Calu3 (cell line): ENCODE data around the gene KCNMB2. TPM values are rescaled to one million over a fixed set of nuclear protein-coding genes. Genes with fewer than 3 reads are reported as not detected.

Source experiments
- BruUV-seq: library from RNA; stranded (reverse); fragments of 400-500 nt; replicated peaks from 2 replicates; lab custom pipeline; 2021; lab: Mats Ljungman, UMichigan
- CTCF ChIA-PET: fragments of 300-600 bp; sonication (Branson Sonifier 250); formaldehyde crosslinking; loops from one replicate; lab custom pipeline; 2022; ENCODE audit warnings: antibody characterized with exemption; lab: Charles Lee
- DNase-seq: peaks from one replicate; pipeline ENCODE4 v3.0.0; 2022
- H3K27ac Mint-ChIP-seq: one replicate; pipeline ENCODE4 v1.8.0; 2022; ENCODE audit warnings: mixed read lengths; ENCODE audit not compliant: unreplicated experiment
- H3K27me3 Mint-ChIP-seq: one replicate; pipeline ENCODE4 v1.8.0; 2022; ENCODE audit warnings: mixed read lengths; ENCODE audit not compliant: unreplicated experiment
- H3K36me3 Mint-ChIP-seq: one replicate; pipeline ENCODE4 v1.8.0; 2022; ENCODE audit warnings: mild to moderate bottlenecking, moderate library complexity, mixed read lengths; ENCODE audit not compliant: insufficient read depth, unreplicated experiment
- H3K4me1 Mint-ChIP-seq: one replicate; pipeline ENCODE4 v1.8.0; 2022; ENCODE audit warnings: mild to moderate bottlenecking, low read depth, mixed read lengths; ENCODE audit not compliant: unreplicated experiment
- H3K4me3 Mint-ChIP-seq: one replicate; pipeline ENCODE4 v1.8.0; 2022; ENCODE audit warnings: mild to moderate bottlenecking, low read depth, moderate library complexity, mixed read lengths; ENCODE audit not compliant: unreplicated experiment
- H3K9me3 Mint-ChIP-seq: one replicate; pipeline ENCODE4 v1.8.0; 2022; ENCODE audit warnings: low read depth, mixed read lengths; ENCODE audit not compliant: unreplicated experiment
- intact Hi-C: fragments of 100-400 bp; cut with micrococcal nuclease; formaldehyde crosslinking; loops from one replicate; pipeline ENCODE4 v1.10.0; 2022; ENCODE audit not compliant: unreplicated experiment
- total RNA-seq: library from RNA; stranded (reverse); gene quantifications from 2 replicates; pipeline ENCODE4 v1.2.3, GENCODE V29; 2022
- TF ChIP-seq, protein P1 (sequence below): fragments of 200-600 bp; IDR thresholded peaks from one replicate; pipeline ENCODE4 v1.8.0; 2022; ENCODE audit warnings: antibody characterized with exemption; ENCODE audit not compliant: unreplicated experiment

The KCNMB2 gene
- total RNA-seq, 1 experiment from 2014 or later: not detected

DNA sequence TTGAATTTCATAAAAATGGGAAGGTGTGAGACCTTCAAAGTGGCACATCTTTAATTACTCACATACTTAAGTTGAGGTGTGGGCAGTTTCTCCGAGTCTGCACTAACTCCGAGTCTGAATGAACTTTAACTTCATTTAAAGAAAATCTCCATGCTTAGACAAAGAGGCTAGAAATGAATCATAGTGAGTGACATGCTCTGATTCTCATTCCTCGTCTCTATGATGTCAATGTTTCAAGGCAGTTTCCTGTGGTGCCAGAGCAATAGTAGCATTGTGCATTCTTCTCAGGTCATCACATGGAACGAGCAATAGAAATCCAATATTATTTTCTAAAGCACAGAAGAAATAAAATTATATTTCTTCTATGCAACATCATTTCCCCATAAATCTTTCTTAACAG, 224.8 kb downstream of the KCNMB2 start:
- TF ChIP-seq, protein P1, sequence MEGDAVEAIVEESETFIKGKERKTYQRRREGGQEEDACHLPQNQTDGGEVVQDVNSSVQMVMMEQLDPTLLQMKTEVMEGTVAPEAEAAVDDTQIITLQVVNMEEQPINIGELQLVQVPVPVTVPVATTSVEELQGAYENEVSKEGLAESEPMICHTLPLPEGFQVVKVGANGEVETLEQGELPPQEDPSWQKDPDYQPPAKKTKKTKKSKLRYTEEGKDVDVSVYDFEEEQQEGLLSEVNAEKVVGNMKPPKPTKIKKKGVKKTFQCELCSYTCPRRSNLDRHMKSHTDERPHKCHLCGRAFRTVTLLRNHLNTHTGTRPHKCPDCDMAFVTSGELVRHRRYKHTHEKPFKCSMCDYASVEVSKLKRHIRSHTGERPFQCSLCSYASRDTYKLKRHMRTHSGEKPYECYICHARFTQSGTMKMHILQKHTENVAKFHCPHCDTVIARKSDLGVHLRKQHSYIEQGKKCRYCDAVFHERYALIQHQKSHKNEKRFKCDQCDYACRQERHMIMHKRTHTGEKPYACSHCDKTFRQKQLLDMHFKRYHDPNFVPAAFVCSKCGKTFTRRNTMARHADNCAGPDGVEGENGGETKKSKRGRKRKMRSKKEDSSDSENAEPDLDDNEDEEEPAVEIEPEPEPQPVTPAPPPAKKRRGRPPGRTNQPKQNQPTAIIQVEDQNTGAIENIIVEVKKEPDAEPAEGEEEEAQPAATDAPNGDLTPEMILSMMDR: no peak
- DNase-seq: no peak
- no peaks in the 10 kb centered on the region for H3K4me1 Mint-ChIP-seq
- intact Hi-C loops: no loop called here
- peaks cover 9% of the 10 kb centered on the region for H3K9me3 Mint-ChIP-seq
- no peaks in the 10 kb centered on the region for H3K27me3 Mint-ChIP-seq
- no TSS peak for BruUV-seq
- no peak overlapping the region for H3K4me3 Mint-ChIP-seq
- H3K36me3 Mint-ChIP-seq: no peaks in the 10 kb centered on the region
- no peak overlapping the region for H3K27ac Mint-ChIP-seq
- CTCF ChIA-PET: no interaction called here

DNA sequence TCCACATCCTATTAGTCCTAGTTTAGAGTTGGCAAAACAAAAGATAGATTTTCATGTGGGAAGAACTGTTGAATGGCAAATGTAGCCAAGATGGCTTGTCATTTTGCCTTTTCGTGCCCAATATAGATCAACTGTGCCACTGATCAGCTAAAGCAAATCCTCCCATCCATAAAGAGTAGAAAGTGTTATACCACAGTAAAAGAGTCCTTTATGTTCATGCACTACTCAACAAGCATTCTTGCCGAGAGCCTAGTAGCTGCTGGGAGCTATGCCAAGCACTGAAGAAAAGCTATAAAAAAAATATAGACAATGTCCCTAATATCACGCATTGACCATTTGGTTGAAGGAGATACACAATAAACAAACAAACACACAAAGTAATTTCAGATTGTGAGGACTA, 225.2 kb downstream of the KCNMB2 start:
- Mint-ChIP-seq H3K4me3 (no peak overlapping the region), H3K36me3 (no peaks in the 10 kb centered on the region), H3K27ac (no peak overlapping the region), H3K9me3 (peaks cover 9% of the 10 kb centered on the region), H3K27me3 (no peaks in the 10 kb centered on the region), H3K4me1 (no peaks in the 10 kb centered on the region)
- no TSS peak for BruUV-seq
- CTCF ChIA-PET: no interaction called here
- TF ChIP-seq, protein P1: no peak
- DNase-seq: no peak
- intact Hi-C loops: no loop called here

DNA sequence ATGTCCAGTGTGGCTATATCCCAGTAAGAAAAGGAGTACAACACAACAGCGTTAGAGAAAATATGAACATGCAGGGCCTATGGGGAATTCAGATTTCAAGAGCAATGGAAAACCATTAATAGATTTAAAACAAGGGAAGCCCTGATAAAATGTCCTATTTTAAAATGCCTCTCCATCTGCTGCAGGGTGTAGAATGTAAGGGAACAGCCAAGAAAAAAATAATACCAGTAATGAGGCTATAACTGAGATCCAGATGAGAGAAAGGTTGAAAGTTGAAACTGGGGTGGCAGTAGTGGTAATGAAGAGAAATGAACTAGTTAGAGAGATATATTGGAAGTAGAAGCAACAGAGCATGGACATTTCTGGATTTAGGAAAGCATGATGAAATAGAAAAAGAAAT, 226.1 kb downstream of the KCNMB2 start:
- no peak for DNase-seq
- Mint-ChIP-seq H3K4me3 (no peak overlapping the region), H3K36me3 (no peaks in the 10 kb centered on the region), H3K27ac (no peak overlapping the region), H3K4me1 (no peaks in the 10 kb centered on the region), H3K9me3 (peaks cover 9% of the 10 kb centered on the region), H3K27me3 (no peaks in the 10 kb centered on the region)
- intact Hi-C loops: no loop called here
- CTCF ChIA-PET: no interaction called here
- TF ChIP-seq, protein P1: no peak
- BruUV-seq: no TSS peak

DNA sequence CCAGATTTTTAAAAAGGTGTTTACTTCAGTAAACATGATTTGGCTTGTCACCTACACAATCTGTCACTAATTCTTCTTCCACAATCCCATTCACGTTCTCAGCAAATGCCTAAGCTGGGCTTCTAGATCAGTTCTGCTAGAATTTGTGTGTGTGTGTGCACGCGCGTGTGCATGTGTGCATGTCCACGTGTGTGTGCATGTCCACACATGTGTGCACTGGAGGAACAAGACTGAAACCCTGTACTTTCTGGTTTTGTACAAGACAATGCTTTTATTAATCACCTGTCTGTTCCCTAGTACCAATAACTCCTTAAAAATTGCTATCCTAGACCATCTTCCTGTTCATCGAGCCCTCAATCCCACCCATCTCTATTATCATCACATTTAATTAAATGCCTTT, 229.2 kb downstream of the KCNMB2 start:
- Mint-ChIP-seq H3K27me3 (no peaks in the 10 kb centered on the region), H3K4me3 (no peak overlapping the region), H3K4me1 (no peaks in the 10 kb centered on the region), H3K27ac (no peak overlapping the region), H3K9me3 (peaks cover 21% of the 10 kb centered on the region), H3K36me3 (no peaks in the 10 kb centered on the region)
- CTCF ChIA-PET: no interaction called here
- TF ChIP-seq, protein P1: no peak
- DNase-seq: no peak
- no TSS peak for BruUV-seq
- intact Hi-C loops: no loop called here
